ENCODE data around the gene PLPP4. TPM values are rescaled to one million over a fixed set of nuclear protein-coding genes. Genes with fewer than 3 reads are reported as not detected.

PLPP4 gene
- total and polyA plus RNA-seq, 2 donors (not counting 3 experiments of a cell fraction or from before 2014, with no cell fraction given) = 15.5 to 36.4 TPM

- ChIA-PET CTCF (no interaction called here), POLR2A (no interaction called here)
- Histone ChIP-seq H3K4me3 (replicated peaks in 1 of 3; ENCODE audit: insufficient read depth in 1 of 3, low read depth in 1 of 3, low read length in 3 of 3) (no peak overlapping the region), H3K9me1 (replicated peaks; ENCODE audit: control insufficient read depth, extremely low read depth, insufficient read depth, low read length) (no peaks in the 10 kb centered on the region), H3K36me3 (ENCODE audit: control insufficient read depth in 2 of 2, extremely low read depth in 1 of 2, insufficient read depth in 2 of 2, low read length in 2 of 2) (no peaks in the 10 kb centered on the region), H3K9me3 (replicated peaks; ENCODE audit: control insufficient read depth, insufficient read depth, low read length) (no peaks in the 10 kb centered on the region), H3K27ac (ENCODE audit: insufficient read depth, low read depth, low read length) (no peak overlapping the region), H2AFZ (ENCODE audit: low read depth, low read length) (no peak overlapping the region), H3K27me3 (ENCODE audit: control insufficient read depth in 2 of 2, insufficient read depth in 2 of 2, low read length in 2 of 2) (no peaks in the 10 kb centered on the region), H3K79me2 (ENCODE audit: control insufficient read depth, insufficient read depth, low read length) (no peaks in the 10 kb centered on the region), H3K4me1 (ENCODE audit: control insufficient read depth, extremely low read depth, insufficient read depth, low read length) (no peaks in the 10 kb centered on the region), H3K9ac (replicated peaks; ENCODE audit: extremely low read depth, insufficient read depth, low read length) (no peak overlapping the region), H4K20me1 (replicated peaks; ENCODE audit: control insufficient read depth, extremely low read depth, insufficient read depth, low read length) (no peaks in the 10 kb centered on the region), H3K4me2 (ENCODE audit: insufficient read depth, low read length) (no peak overlapping the region)
- no TSS peak for BruUV-seq (replicated peaks)
- no peak for TF ChIP-seq JUN (IDR thresholded peaks at IDR 0.05; ENCODE audit: borderline replicate concordance, insufficient read depth, insufficient read length, low read depth)
- TF ChIP-seq GATA2 (IDR thresholded peaks at IDR 0.05; ENCODE audit: insufficient read depth, insufficient read length, low read depth, low read length) = no peak
- TF ChIP-seq MYC (IDR thresholded peaks at IDR 0.05; ENCODE audit: low read depth, low read length) = no peak
- no peak for TF ChIP-seq MAX (IDR thresholded peaks at IDR 0.05; ENCODE audit: insufficient read depth, insufficient read length)
- TF ChIP-seq POLR2AphosphoS5 (IDR thresholded peaks at IDR 0.05; ENCODE audit: insufficient read depth, low read depth, low read length) = no peak
- TF ChIP-seq EZH2 (IDR thresholded peaks at IDR 0.05; ENCODE audit: borderline replicate concordance, low read depth, low read length, severe bottlenecking) = no peak
- no peak for TF ChIP-seq CTCF (IDR thresholded peaks at IDR 0.05; ENCODE audit: extremely low read depth in 1 of 2, insufficient read depth in 1 of 2, low read depth in 1 of 2, low read length in 2 of 2)
- TF ChIP-seq FOS (IDR thresholded peaks at IDR 0.05; ENCODE audit: borderline replicate concordance, insufficient read depth, low read length) = no peak
- TF ChIP-seq POLR2A (IDR thresholded peaks at IDR 0.05; ENCODE audit: low read depth, low read length) = no peak
- intact Hi-C loops (cut with micrococcal nuclease) = no loop called here
- FAIRE-seq (no peak), DNase-seq (ENCODE audit: low read depth, low spot score) (no peak)
- dilution Hi-C loops (cut with MboI; ENCODE audit: extremely low pct_ligation_motif_present, low sequenced_read_pairs) = no loop called here
These were observed 98.4 kb downstream of the PLPP4 start for GRCh38 chr10:120555436-120555835.
